ENCODE measurements around the gene PPP1R3F.

Gene PPP1R3F

GRCh38 chrX:49247916-49248811 lies 21.4 kb upstream of the PPP1R3F start:
- TF ChIP-seq CTCF (IDR thresholded peaks at IDR 0.05; ENCODE audit: low read depth, low read length) = no peak
- no peak overlapping the region for H3K4me3 ChIP-seq (replicated peaks in 1 of 2; ENCODE audit: low read depth in 2 of 2, low read length in 2 of 2)
- no peak for DNase-seq (ENCODE audit: low read depth in 2 of 2)

- H3K4me3 ChIP-seq (replicated peaks in 1 of 2; ENCODE audit: low read depth in 2 of 2, low read length in 2 of 2) = no peak overlapping the region
- DNase-seq (ENCODE audit: low read depth in 2 of 2) = no peak
- TF ChIP-seq CTCF (IDR thresholded peaks at IDR 0.05; ENCODE audit: low read depth, low read length) = no peak
Measured at GRCh38 chrX:49249071-49249470, 20.5 kb upstream of the PPP1R3F start.

GRCh38 chrX:49249616-49250015 lies 20.0 kb upstream of the PPP1R3F start:
- no peak for TF ChIP-seq CTCF (IDR thresholded peaks at IDR 0.05; ENCODE audit: low read depth, low read length)
- H3K4me3 ChIP-seq (replicated peaks in 1 of 2; ENCODE audit: low read depth in 2 of 2, low read length in 2 of 2) = no peak overlapping the region
- DNase-seq (ENCODE audit: low read depth in 2 of 2) = no peak

- no peak overlapping the region for H3K4me3 ChIP-seq (replicated peaks in 1 of 2; ENCODE audit: low read depth in 2 of 2, low read length in 2 of 2)
- DNase-seq (ENCODE audit: low read depth in 2 of 2) = no peak
- no peak for TF ChIP-seq CTCF (IDR thresholded peaks at IDR 0.05; ENCODE audit: low read depth, low read length)
Measured at GRCh38 chrX:49250066-49250465, 19.5 kb upstream of the PPP1R3F start.

- DNase-seq (ENCODE audit: low read depth in 2 of 2) = no peak
- TF ChIP-seq CTCF (IDR thresholded peaks at IDR 0.05; ENCODE audit: low read depth, low read length) = no peak
- H3K4me3 ChIP-seq (replicated peaks in 1 of 2; ENCODE audit: low read depth in 2 of 2, low read length in 2 of 2) = no peak overlapping the region
Measured at GRCh38 chrX:49250578-49250977, 19.0 kb upstream of the PPP1R3F start.

GRCh38 chrX:49251325-49251724 lies 18.3 kb upstream of the PPP1R3F start:
- H3K4me3 ChIP-seq (replicated peaks in 1 of 2; ENCODE audit: low read depth in 2 of 2, low read length in 2 of 2) = no peak overlapping the region
- no peak for TF ChIP-seq CTCF (IDR thresholded peaks at IDR 0.05; ENCODE audit: low read depth, low read length)
- DNase-seq (ENCODE audit: low read depth in 2 of 2) = no peak

Measured in cardiac fibroblast (primary cell).